ENCODE measurements around the gene CLEC16A.

The CLEC16A gene

DNA sequence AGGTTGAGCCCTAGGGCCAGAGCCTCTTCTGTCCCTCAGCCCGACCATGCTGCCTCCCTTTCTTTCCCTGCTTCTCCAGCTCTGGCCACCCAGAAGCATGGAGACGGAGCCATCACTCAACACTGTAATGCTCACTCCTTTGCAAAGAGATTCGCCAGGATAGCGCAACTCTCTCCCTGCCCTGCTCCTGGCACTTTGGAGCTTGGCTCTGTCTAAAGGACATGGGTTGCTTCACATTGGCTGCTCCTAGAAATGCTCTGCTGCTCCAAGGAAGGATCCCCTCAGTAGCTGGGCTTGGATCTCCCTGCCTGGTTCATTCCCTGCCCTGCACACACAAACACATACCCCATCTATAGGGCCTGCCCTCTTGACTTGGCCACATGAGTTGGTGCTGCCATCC lies 76.0 kb downstream of the CLEC16A start:
- H3K4me3 ChIP-seq (IDR thresholded peaks at IDR 0.05; ENCODE audit: insufficient read depth, low read depth, low read length) = no peak overlapping the region
- H3K9ac ChIP-seq = no peak overlapping the region
- H3K27ac ChIP-seq = no peak overlapping the region
- no peaks in the 10 kb centered on the region for H3K27me3 ChIP-seq (ENCODE audit: insufficient read depth, low read depth)
- H3K36me3 ChIP-seq (ENCODE audit: insufficient read depth) = no peaks in the 10 kb centered on the region
- H2AFZ ChIP-seq (ENCODE audit: low read depth) = no peak overlapping the region
- H4K20me1 ChIP-seq (ENCODE audit: insufficient read depth) = no peaks in the 10 kb centered on the region
- no peak overlapping the region for H3K4me2 ChIP-seq
- H3K4me1 ChIP-seq (ENCODE audit: low read depth, poor library complexity, severe bottlenecking) = peaks cover 20% of the 10 kb centered on the region
- no peaks in the 10 kb centered on the region for H3K79me2 ChIP-seq (ENCODE audit: insufficient read depth, low read depth)
- TF ChIP-seq, protein P1, sequence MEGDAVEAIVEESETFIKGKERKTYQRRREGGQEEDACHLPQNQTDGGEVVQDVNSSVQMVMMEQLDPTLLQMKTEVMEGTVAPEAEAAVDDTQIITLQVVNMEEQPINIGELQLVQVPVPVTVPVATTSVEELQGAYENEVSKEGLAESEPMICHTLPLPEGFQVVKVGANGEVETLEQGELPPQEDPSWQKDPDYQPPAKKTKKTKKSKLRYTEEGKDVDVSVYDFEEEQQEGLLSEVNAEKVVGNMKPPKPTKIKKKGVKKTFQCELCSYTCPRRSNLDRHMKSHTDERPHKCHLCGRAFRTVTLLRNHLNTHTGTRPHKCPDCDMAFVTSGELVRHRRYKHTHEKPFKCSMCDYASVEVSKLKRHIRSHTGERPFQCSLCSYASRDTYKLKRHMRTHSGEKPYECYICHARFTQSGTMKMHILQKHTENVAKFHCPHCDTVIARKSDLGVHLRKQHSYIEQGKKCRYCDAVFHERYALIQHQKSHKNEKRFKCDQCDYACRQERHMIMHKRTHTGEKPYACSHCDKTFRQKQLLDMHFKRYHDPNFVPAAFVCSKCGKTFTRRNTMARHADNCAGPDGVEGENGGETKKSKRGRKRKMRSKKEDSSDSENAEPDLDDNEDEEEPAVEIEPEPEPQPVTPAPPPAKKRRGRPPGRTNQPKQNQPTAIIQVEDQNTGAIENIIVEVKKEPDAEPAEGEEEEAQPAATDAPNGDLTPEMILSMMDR (conservative IDR thresholded peaks at IDR 0.05; ENCODE audit: low read depth, low read length) = no peak

DNA sequence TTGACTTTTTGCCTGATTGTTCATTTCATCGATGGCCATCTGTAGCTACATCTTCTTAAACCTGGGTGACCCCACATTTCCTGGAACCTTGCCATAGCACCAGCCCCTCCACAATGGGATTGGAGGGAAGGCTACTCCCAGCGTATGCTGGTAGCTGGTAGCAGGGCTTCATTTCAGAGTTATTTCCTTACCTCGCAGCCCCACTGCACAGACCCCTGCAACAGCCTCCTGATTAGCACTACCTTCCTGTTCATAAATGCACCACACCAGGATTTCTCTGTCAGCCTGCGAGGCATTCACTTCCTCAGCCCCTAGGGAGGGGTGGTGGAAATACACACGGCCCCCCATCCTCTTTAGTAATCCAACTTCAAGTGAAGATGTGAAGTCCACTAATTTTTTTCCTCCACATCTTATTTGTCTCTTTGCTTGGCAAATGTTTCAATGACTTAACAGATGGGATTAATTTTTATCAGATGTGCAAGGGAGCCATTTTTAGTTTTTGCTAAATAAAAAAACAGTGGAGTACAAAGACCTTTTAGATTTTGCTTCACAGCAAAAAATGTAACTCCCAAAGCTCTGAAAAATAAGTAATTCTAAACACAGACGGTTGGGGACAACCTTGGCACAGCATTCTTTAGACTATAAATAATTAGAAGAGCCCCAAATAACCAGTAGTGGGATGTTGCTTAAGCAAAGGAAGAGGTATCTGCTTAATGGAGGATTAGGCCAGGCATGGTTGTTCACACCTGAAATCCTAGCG lies 76.6 kb downstream of the CLEC16A start:
- no peaks in the 10 kb centered on the region for H3K27me3 ChIP-seq (ENCODE audit: insufficient read depth, low read depth)
- H3K36me3 ChIP-seq (ENCODE audit: insufficient read depth) = no peaks in the 10 kb centered on the region
- H3K4me3 ChIP-seq (IDR thresholded peaks at IDR 0.05; ENCODE audit: insufficient read depth, low read depth, low read length) = no peak overlapping the region
- H3K9ac ChIP-seq = no peak overlapping the region
- TF ChIP-seq, protein P1 (conservative IDR thresholded peaks at IDR 0.05; ENCODE audit: low read depth, low read length) = no peak
- no peaks in the 10 kb centered on the region for H4K20me1 ChIP-seq (ENCODE audit: insufficient read depth)
- H3K4me2 ChIP-seq = no peak overlapping the region
- no peaks in the 10 kb centered on the region for H3K79me2 ChIP-seq (ENCODE audit: insufficient read depth, low read depth)
- no peak overlapping the region for H2AFZ ChIP-seq (ENCODE audit: low read depth)
- H3K27ac ChIP-seq = no peak overlapping the region
- peaks cover 25% of the 10 kb centered on the region for H3K4me1 ChIP-seq (ENCODE audit: low read depth, poor library complexity, severe bottlenecking)

DNA sequence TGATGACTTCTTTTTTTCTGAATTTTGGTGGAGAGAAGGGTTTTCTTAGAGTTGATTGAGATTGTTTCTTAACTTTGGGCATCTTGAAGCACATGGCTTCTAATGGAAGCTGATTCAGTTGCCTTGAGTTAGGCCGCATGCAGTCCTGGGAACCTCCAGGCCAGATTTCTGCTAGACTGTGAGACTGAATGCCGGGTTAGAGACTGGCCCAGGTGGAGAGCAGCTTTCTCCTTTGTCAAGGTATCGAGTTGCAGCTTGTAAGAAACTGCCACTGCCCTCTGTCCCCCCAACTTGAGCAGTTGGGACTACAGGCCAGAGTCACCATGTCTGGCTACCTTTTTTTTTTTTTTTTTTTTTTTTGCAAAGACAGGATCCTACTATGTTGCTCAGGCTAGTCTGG lies 77.6 kb downstream of the CLEC16A start:
- Histone ChIP-seq H3K4me3 (IDR thresholded peaks at IDR 0.05; ENCODE audit: insufficient read depth, low read depth, low read length) (no peak overlapping the region), H3K4me1 (ENCODE audit: low read depth, poor library complexity, severe bottlenecking) (peaks cover 25% of the 10 kb centered on the region), H3K27me3 (ENCODE audit: insufficient read depth, low read depth) (no peaks in the 10 kb centered on the region), H3K9ac (no peak overlapping the region), H3K4me2 (no peak overlapping the region), H4K20me1 (ENCODE audit: insufficient read depth) (no peaks in the 10 kb centered on the region), H3K27ac (no peak overlapping the region), H3K36me3 (ENCODE audit: insufficient read depth) (no peaks in the 10 kb centered on the region), H2AFZ (ENCODE audit: low read depth) (no peak overlapping the region), H3K79me2 (ENCODE audit: insufficient read depth, low read depth) (no peaks in the 10 kb centered on the region)
- TF ChIP-seq, protein P1 (conservative IDR thresholded peaks at IDR 0.05; ENCODE audit: low read depth, low read length) = no peak

DNA sequence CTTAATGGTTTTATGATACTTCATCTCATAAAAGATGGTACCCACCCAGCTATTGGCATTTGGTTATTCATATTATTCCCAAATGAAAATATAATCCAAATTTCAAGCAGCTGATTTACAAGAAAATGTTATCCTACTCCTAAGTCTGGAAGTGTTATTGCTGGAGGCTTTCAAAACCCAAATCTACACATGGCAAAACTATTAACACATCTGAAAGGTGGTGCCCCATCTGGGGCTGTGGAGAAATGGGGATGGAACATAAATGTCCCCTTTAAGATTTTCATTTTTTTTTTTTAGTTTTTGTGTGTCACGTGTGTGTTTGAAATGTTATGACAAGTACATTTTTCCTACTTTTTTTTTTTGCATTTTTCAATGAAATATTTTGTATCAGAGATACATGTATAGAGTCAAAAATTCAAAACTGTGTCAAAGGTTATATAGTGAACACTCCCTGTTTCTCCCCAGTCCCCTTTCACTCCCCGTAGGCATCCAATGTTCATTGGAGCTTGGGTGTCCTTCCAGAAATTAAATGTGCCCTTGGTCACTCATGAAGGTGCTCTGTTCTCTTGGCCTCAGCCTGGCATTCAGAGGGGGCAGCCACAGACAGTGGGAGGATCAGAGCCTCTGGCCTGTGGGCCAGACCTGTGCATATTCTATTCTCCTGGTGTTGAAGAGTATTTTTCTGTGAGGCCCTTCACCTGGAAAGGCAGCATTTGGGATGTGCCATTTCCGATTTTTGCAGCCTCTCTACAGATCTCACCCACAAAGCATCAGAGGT lies 79.1 kb downstream of the CLEC16A start:
- Histone ChIP-seq H4K20me1 (ENCODE audit: insufficient read depth) (no peaks in the 10 kb centered on the region), H3K4me2 (no peak overlapping the region), H3K36me3 (ENCODE audit: insufficient read depth) (no peaks in the 10 kb centered on the region), H3K4me3 (IDR thresholded peaks at IDR 0.05; ENCODE audit: insufficient read depth, low read depth, low read length) (no peak overlapping the region), H3K79me2 (ENCODE audit: insufficient read depth, low read depth) (no peaks in the 10 kb centered on the region), H3K9ac (no peak overlapping the region), H3K4me1 (ENCODE audit: low read depth, poor library complexity, severe bottlenecking) (peaks cover 25% of the 10 kb centered on the region), H2AFZ (ENCODE audit: low read depth) (no peak overlapping the region), H3K27ac (no peak overlapping the region), H3K27me3 (ENCODE audit: insufficient read depth, low read depth) (no peaks in the 10 kb centered on the region)
- TF ChIP-seq, protein P1 (conservative IDR thresholded peaks at IDR 0.05; ENCODE audit: low read depth, low read length) = no peak
